AG04450 (cell line): ENCODE data around the gene SCYGR8. TPM values are rescaled to one million over a fixed set of nuclear protein-coding genes. Genes with fewer than 3 reads are reported as not detected.

Experiments used
- polyA plus RNA-seq: library from polyadenylated mRNA; depleted of rRNA; stranded (reverse); fragments of >200 nt; gene quantifications from 2 replicates; pipeline ENCODE4 v1.2.3, GENCODE V29; 2011; rRNA removed
- small RNA-seq: library from RNA; depleted of rRNA; stranded (forward); fragments of <200 nt; gene quantifications from one replicate; pipeline ENCODE3, GENCODE V24; 2012; ENCODE audit warnings: low read depth; ENCODE audit not compliant: insufficient read length

SCYGR8 gene
- polyA plus RNA-seq, 1 experiment = not detected

Small RNA genes lying within 50 kb of the gene (small RNA-seq; reads per million reads assigned to genes)
- gene RNA5SP121 (not detected), gene SNRPGP8 (not detected)

Other genes starting within 250 kb of the SCYGR8 start
- not detected in 2 replicates for gene SCYGR2, start 147.0 kb upstream of the SCYGR8 start, polyA plus RNA-seq
- not detected in 2 replicates for gene SCYGR3, start 131.1 kb upstream of the SCYGR8 start, polyA plus RNA-seq
- gene SCYGR4, start 128.4 kb upstream of the SCYGR8 start, polyA plus RNA-seq = not detected in 2 replicates
- not detected in 2 replicates for gene SCYGR5, start 79.1 kb upstream of the SCYGR8 start, polyA plus RNA-seq
- not detected in 2 replicates for gene SLC19A3, start 27.9 kb upstream of the SCYGR8 start, polyA plus RNA-seq
- gene SCYGR6, start 21.1 kb upstream of the SCYGR8 start, polyA plus RNA-seq = not detected in 2 replicates
- gene SCYGR7, start 17.6 kb upstream of the SCYGR8 start, polyA plus RNA-seq = not detected in 2 replicates
- gene CCL20, start 67.9 kb downstream of the SCYGR8 start, polyA plus RNA-seq = 0.11 TPM in 1 of 2 replicates, not detected in the other
- 0.12 and 0.25 TPM in 2 replicates for gene DAW1, start 125.7 kb downstream of the SCYGR8 start, polyA plus RNA-seq